Type B pancreatic cell (in vitro differentiated cells): Measurements from ENCODE around the gene MARCHF11. TPM values are rescaled to one million over a fixed set of nuclear protein-coding genes. Genes with fewer than 3 reads are reported as not detected.

Experiments used
- DNase-seq: peaks from one replicate; pipeline ENCODE4 v3.0.0; 2021; ENCODE audit warnings: mixed read lengths; ENCODE audit not compliant: unreplicated experiment; ENCODE audit errors: extremely low spot score
- H3K27ac Mint-ChIP-seq: 2 replicates; pipeline ENCODE4 v1.8.0; 2021; ENCODE audit warnings: mild to moderate bottlenecking, mixed read lengths
- H3K27me3 Mint-ChIP-seq: 2 replicates; pipeline ENCODE4 v1.8.0; 2021; ENCODE audit warnings: mixed read lengths
- H3K36me3 Mint-ChIP-seq: 2 replicates; pipeline ENCODE4 v1.8.0; 2021; ENCODE audit warnings: mixed read lengths
- H3K4me1 Mint-ChIP-seq: one replicate; pipeline ENCODE4 v1.8.0; 2021; ENCODE audit warnings: mixed read lengths; ENCODE audit not compliant: unreplicated experiment
- H3K4me3 Mint-ChIP-seq: 2 replicates; pipeline ENCODE4 v1.8.0; 2021; ENCODE audit warnings: mild to moderate bottlenecking, mixed read lengths
- H3K9me3 Mint-ChIP-seq: 2 replicates; pipeline ENCODE4 v1.8.0; 2021; ENCODE audit warnings: mixed read lengths
- CTCF ChIP-seq: fragments of 200-600 bp; sonication (generic); conservative IDR thresholded peaks from 2 replicates; pipeline ENCODE4 v1.5.0; 2021; ENCODE audit warnings: antibody characterized with exemption, mild to moderate bottlenecking
- long read RNA-seq: library from polyadenylated mRNA; unstranded; transcript quantifications from one replicate; pipeline ENCODE4 v2.0.0, GENCODE V29; 2020
- total RNA-seq: library from RNA; stranded (reverse); gene quantifications from 2 replicates; pipeline ENCODE4 v1.2.1, GENCODE V29; 2021; ENCODE audit warnings: low replicate concordance

MARCHF11 gene, protein sequence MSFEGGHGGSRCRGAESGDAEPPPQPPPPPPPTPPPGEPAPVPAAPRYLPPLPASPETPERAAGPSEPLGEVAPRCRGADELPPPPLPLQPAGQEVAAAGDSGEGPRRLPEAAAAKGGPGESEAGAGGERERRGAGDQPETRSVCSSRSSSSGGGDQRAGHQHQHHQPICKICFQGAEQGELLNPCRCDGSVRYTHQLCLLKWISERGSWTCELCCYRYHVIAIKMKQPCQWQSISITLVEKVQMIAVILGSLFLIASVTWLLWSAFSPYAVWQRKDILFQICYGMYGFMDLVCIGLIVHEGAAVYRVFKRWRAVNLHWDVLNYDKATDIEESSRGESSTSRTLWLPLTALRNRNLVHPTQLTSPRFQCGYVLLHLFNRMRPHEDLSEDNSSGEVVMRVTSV
- total RNA-seq = 1.0 and 1.2 TPM in 2 replicates
- long read RNA-seq = 0 reads

GRCh38 chr5:16179511-16179935, at the start of gene MARCHF11:
Gene MARCHF11, minus strand, starts transcription at chr5:16179791. Its CDS starts 216 bp downstream, at chr5:16179575.
- no peaks in the 10 kb centered on the region for H3K4me1 Mint-ChIP-seq
- peaks cover 4% of the 10 kb centered on the region for H3K9me3 Mint-ChIP-seq
- no peaks in the 10 kb centered on the region for H3K36me3 Mint-ChIP-seq
- H3K27me3 Mint-ChIP-seq = peaks cover 82% of the 10 kb centered on the region
- H3K27ac Mint-ChIP-seq = peak within 1 kb of the TSS; percentile 12
- DNase-seq = no peak
- no peak for TF ChIP-seq CTCF
- peak within 1 kb of the TSS; percentile 82 for H3K4me3 Mint-ChIP-seq

- H3K4me1 Mint-ChIP-seq = no peaks in the 10 kb centered on the region
- no peak for TF ChIP-seq CTCF
- H3K4me3 Mint-ChIP-seq = no peak overlapping the region
- H3K27ac Mint-ChIP-seq = no peak overlapping the region
- no peaks in the 10 kb centered on the region for H3K36me3 Mint-ChIP-seq
- peaks cover 3% of the 10 kb centered on the region for H3K27me3 Mint-ChIP-seq
- no peak for DNase-seq
- no peaks in the 10 kb centered on the region for H3K9me3 Mint-ChIP-seq
Observed at GRCh38 chr5:16225927-16226326, 46.3 kb upstream of the MARCHF11 start.

DNA sequence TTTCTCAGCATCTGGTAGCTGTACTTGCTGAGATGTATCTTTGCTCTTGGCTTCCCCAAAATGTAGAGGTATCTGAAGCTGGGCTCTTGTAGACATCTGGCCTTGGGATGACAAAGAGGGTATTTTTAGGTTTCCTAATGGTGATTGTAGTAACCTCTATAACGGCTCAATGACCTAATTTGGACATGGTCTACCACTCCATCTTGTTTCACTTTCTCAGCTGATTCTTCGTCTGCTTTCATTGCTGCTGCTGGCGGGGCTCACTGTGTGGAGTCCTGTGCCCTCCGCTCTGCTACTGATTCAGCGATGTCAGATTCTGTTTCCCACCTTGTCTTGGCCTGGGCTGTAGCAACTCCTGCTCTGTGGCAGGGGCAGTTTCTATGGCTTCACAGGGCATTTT, 12.7 kb upstream of the MARCHF11 start:
- peaks cover 16% of the 10 kb centered on the region for H3K27me3 Mint-ChIP-seq
- no peaks in the 10 kb centered on the region for H3K9me3 Mint-ChIP-seq
- no peaks in the 10 kb centered on the region for H3K4me1 Mint-ChIP-seq

GRCh38 chr5:16180789-16181082, 1.1 kb upstream of the MARCHF11 start:
- peak overlapping the region; percentile 82 for H3K4me3 Mint-ChIP-seq
- H3K36me3 Mint-ChIP-seq = no peaks in the 10 kb centered on the region
- peaks cover 83% of the 10 kb centered on the region for H3K27me3 Mint-ChIP-seq
- no peak for DNase-seq
- no peak overlapping the region for H3K27ac Mint-ChIP-seq
- TF ChIP-seq CTCF = no peak
- H3K9me3 Mint-ChIP-seq = peaks cover 4% of the 10 kb centered on the region
- no peaks in the 10 kb centered on the region for H3K4me1 Mint-ChIP-seq

More for the DNA sequence above, 12.7 kb upstream of the MARCHF11 start:
- Mint-ChIP-seq H3K36me3 (no peaks in the 10 kb centered on the region), H3K27ac (no peak overlapping the region), H3K4me3 (no peak overlapping the region)
- no peak for DNase-seq
- TF ChIP-seq CTCF = no peak

GRCh38 chr5:16179936-16180788, 571 bp upstream of the MARCHF11 start:
- no peak for DNase-seq

More at GRCh38 chr5:16179936-16180788, 571 bp upstream of the MARCHF11 start:
- no peaks in the 10 kb centered on the region for H3K4me1 Mint-ChIP-seq
- H3K27ac Mint-ChIP-seq = no peak overlapping the region
- no peaks in the 10 kb centered on the region for H3K36me3 Mint-ChIP-seq
- peaks cover 4% of the 10 kb centered on the region for H3K9me3 Mint-ChIP-seq
- peaks cover 84% of the 10 kb centered on the region for H3K27me3 Mint-ChIP-seq
- no peak for TF ChIP-seq CTCF
- H3K4me3 Mint-ChIP-seq = peak overlapping the region; percentile 82
